OCI-LY7 (cell line): ENCODE data around the gene OPTC. TPM values are rescaled to one million over a fixed set of nuclear protein-coding genes. Genes with fewer than 3 reads are reported as not detected.

ENCODE experiments used
- BruUV-seq: library from RNA; stranded (reverse); fragments of 400-500 nt; replicated peaks from 2 replicates; lab custom pipeline; 2021; lab: Mats Ljungman, UMichigan
- CTCF ChIA-PET: fragments of 300-600 bp; sonication (Branson Sonifier 250); formaldehyde crosslinking; loops from one replicate; lab custom pipeline; 2022; ENCODE audit warnings: antibody characterized with exemption; ENCODE audit not compliant: unreplicated experiment; lab: Charles Lee
- POLR2A ChIA-PET: fragments of 300-600 bp; sonication (Branson Sonifier 250); formaldehyde crosslinking; loops from one replicate; lab custom pipeline; 2022; ENCODE audit warnings: antibody characterized with exemption; lab: Charles Lee
- DNase-seq: peaks from one replicate; pipeline ENCODE4 v3.0.0-alpha.2; 2015; ENCODE audit warnings: low spot score
- H2AFZ ChIP-seq: fragments of 200-600 bp; sonication (generic), shearing (Covaris generic); 2 replicates; pipeline ENCODE4 v1.6.1; 2014; ENCODE audit warnings: mild to moderate bottlenecking, antibody characterized with exemption, low read length, moderate library complexity
- H3K27ac ChIP-seq: fragments of 200-600 bp; sonication (generic); 2 replicates; pipeline ENCODE4 v1.5.1; 2014; ENCODE audit warnings: mixed run types, low read depth, mild to moderate bottlenecking, moderate library complexity, low read length, inconsistent platforms; ENCODE audit not compliant: poor library complexity, severe bottlenecking
- H3K36me3 ChIP-seq: fragments of 200-600 bp; sonication (generic); 2 replicates; pipeline ENCODE4 v1.6.1; 2014; ENCODE audit warnings: mild to moderate bottlenecking, antibody characterized with exemption, low read length, moderate library complexity, mixed read lengths; ENCODE audit not compliant: insufficient read depth
- H3K4me1 ChIP-seq: fragments of 200-600 bp; sonication (generic); 2 replicates; pipeline ENCODE4 v1.5.1; 2014; ENCODE audit warnings: mild to moderate bottlenecking, low read length; ENCODE audit not compliant: insufficient read depth, poor library complexity, severe bottlenecking
- H3K4me2 ChIP-seq: fragments of 200-600 bp; sonication (generic); 2 replicates; pipeline ENCODE4 v1.6.1; 2014; ENCODE audit warnings: mild to moderate bottlenecking, low read length
- H3K4me3 ChIP-seq: fragments of 200-600 bp; sonication (generic); 2 replicates; pipeline ENCODE4 v1.5.1; 2014; ENCODE audit warnings: mild to moderate bottlenecking, low read depth, low read length; ENCODE audit not compliant: poor library complexity, severe bottlenecking
- H3K79me2 ChIP-seq: fragments of 200-600 bp; sonication (generic); 2 replicates; pipeline ENCODE4 v1.6.1; 2016; ENCODE audit warnings: low read depth, mild to moderate bottlenecking, low read length, moderate library complexity, mixed read lengths; ENCODE audit not compliant: insufficient read depth
- H3K9me2 ChIP-seq: fragments of 200-600 bp; sonication (generic); 2 replicates; pipeline ENCODE4 v1.6.1; 2016; ENCODE audit warnings: mild to moderate bottlenecking, low read length, mixed read lengths; ENCODE audit not compliant: insufficient read depth
- H3K9me3 ChIP-seq: fragments of 200-600 bp; sonication (generic); 2 replicates; pipeline ENCODE4 v1.6.1; 2014; ENCODE audit warnings: mild to moderate bottlenecking, mixed run types, low read length, mixed read lengths
- H4K20me1 ChIP-seq: fragments of 200-600 bp; sonication (generic); 2 replicates; pipeline ENCODE4 v1.6.1; 2014; ENCODE audit warnings: mild to moderate bottlenecking, antibody characterized with exemption, low read length, moderate library complexity, mixed read lengths; ENCODE audit not compliant: insufficient read depth
- CTCF ChIP-seq: fragments of 200-600 bp; sonication (generic); conservative IDR thresholded peaks from 2 replicates; pipeline ENCODE4 v1.5.1; 2014; ENCODE audit warnings: mild to moderate bottlenecking, antibody characterized with exemption, low read length, moderate library complexity, mixed read lengths
- EZH2phosphoT487 ChIP-seq: fragments of 200-600 bp; sonication (generic); IDR thresholded peaks from 2 replicates; pipeline ENCODE4 v1.6.1; 2018; ENCODE audit warnings: low read depth, borderline replicate concordance, mild to moderate bottlenecking, mixed run types, antibody characterized with exemption, low read length, moderate library complexity, mixed read lengths
- intact Hi-C: fragments of 100-400 bp; cut with micrococcal nuclease; formaldehyde crosslinking; loops from one replicate; pipeline ENCODE4 v1.10.0; 2022; ENCODE audit not compliant: unreplicated experiment
- total RNA-seq, 2 experiments: library from RNA; depleted of rRNA in 1 of 2; stranded (reverse); fragments of >200 nt in 1 of 2; shearing (Covaris generic) in 1 of 2; gene quantifications; 2 replicates each; pipeline ENCODE4 v1.2.3, GENCODE V29; 2014 to 2022

Gene OPTC
- total RNA-seq, 2 experiments from 2014 or later: not detected

GRCh38 chr1:203558064-203558760 is 64.3 kb downstream of the OPTC start:
- no peak overlapping the region for H3K27ac ChIP-seq
- intact Hi-C loops: no loop called here
- TF ChIP-seq CTCF (no peak), EZH2phosphoT487 (no peak)
- no peaks in the 10 kb centered on the region for H3K9me3 ChIP-seq
- CTCF ChIA-PET: no interaction called here
- H3K79me2 ChIP-seq: no peaks in the 10 kb centered on the region
- H3K4me1 ChIP-seq: no peaks in the 10 kb centered on the region
- DNase-seq: no peak
- H4K20me1 ChIP-seq: no peaks in the 10 kb centered on the region
- H3K4me3 ChIP-seq: no peak overlapping the region
- no peak overlapping the region for H2AFZ ChIP-seq
- no peak overlapping the region for H3K4me2 ChIP-seq
- no peaks in the 10 kb centered on the region for H3K36me3 ChIP-seq
- BruUV-seq: no TSS peak
- POLR2A ChIA-PET: interaction anchor here (0.7 kb wide), 1 partner anchor 43 kb away, joined by 3 read pairs; no protein-coding TSS in a partner anchor
- H3K9me2 ChIP-seq: no peaks in the 10 kb centered on the region

Other genes with a start within 250 kb of the OPTC start
- 146 and 156 TPM in 2 replicates for gene BTG2, start 188.6 kb upstream of the OPTC start, total RNA-seq (2014; rRNA removed; shearing (Covaris generic))
- 99.5 and 102 TPM in 2 replicates for gene BTG2, start 188.6 kb upstream of the OPTC start, total RNA-seq (2022)
- gene FMOD, start 143.0 kb upstream of the OPTC start, total RNA-seq (2014; rRNA removed; shearing (Covaris generic)): 0.05 TPM in 1 of 2 replicates, not detected in the other
- not detected in 2 replicates for gene FMOD, start 143.0 kb upstream of the OPTC start, total RNA-seq (2022)
- gene PRELP, start 18.3 kb upstream of the OPTC start, total RNA-seq (2014; rRNA removed; shearing (Covaris generic)): 0.03 TPM in 1 of 2 replicates, not detected in the other
- not detected in 2 replicates for gene PRELP, start 18.3 kb upstream of the OPTC start, total RNA-seq (2022)
- gene ATP2B4, start 132.7 kb downstream of the OPTC start, total RNA-seq (2014; rRNA removed; shearing (Covaris generic)): 7.5 and 8.5 TPM in 2 replicates
- 16.6 and 16.7 TPM in 2 replicates for gene ATP2B4, start 132.7 kb downstream of the OPTC start, total RNA-seq (2022)